Epithelial cell of proximal tubule (primary cell): ENCODE results near the gene NUTM2B. TPM values are rescaled to one million over a fixed set of nuclear protein-coding genes. Genes with fewer than 3 reads are reported as not detected.
"Not testable (repeated sequence)": the region's sequence is repeated elsewhere in the genome, so short reads cannot be mapped to it uniquely, and the experiment has no call there.

Experiments used
- DNase-seq: peaks from one replicate; pipeline ENCODE4 v3.0.0-alpha.2; 2011; ENCODE audit warnings: low read depth
- H3K4me3 ChIP-seq: 2 replicates; pipeline ENCODE4 v1.5.1; 2011; ENCODE audit warnings: low read depth, mild to moderate bottlenecking, low read length
- total RNA-seq: library from RNA; depleted of rRNA; stranded (reverse); fragments of >200 nt; gene quantifications from 2 replicates; pipeline ENCODE4 v1.2.3, GENCODE V29; 2015
- TF ChIP-seq, protein P1 (sequence below): conservative IDR thresholded peaks from 2 replicates; pipeline ENCODE4 v1.5.1; 2012; ENCODE audit warnings: low read depth, mild to moderate bottlenecking, low read length

The NUTM2B gene
- total RNA-seq = 0.40 TPM in 1 of 2 replicates, not detected in the other

DNA sequence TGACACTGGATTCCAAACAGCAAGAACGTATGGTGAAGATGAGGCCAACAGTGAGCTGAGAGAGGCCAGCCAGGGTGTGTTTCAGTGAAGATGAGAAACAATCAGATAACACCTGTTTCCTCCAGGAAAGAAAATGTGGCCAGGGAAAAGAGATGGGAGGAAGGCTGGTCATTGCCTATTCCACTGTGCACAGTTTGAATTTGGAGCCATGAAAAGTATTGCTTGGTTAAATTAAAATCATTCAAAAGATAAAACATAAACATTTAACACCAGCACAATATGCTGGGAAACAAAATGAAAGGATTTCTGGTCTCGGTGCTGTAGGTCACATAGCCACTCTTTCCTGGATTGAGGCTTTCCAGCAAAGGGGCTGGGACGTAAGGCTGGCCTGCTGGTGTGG, at the start of gene NUTM2B:
Gene NUTM2B (plus strand): TSS at position 301 of the 400 bp plus-strand sequence. CDS start 383 bp downstream, outside the sequence.
- not testable (repeated sequence) for H3K4me3 ChIP-seq, DNase-seq

GRCh38 chr10:79663287-79663686, 39.7 kb upstream of the NUTM2B start:
- not testable (repeated sequence) for DNase-seq, H3K4me3 ChIP-seq

DNA sequence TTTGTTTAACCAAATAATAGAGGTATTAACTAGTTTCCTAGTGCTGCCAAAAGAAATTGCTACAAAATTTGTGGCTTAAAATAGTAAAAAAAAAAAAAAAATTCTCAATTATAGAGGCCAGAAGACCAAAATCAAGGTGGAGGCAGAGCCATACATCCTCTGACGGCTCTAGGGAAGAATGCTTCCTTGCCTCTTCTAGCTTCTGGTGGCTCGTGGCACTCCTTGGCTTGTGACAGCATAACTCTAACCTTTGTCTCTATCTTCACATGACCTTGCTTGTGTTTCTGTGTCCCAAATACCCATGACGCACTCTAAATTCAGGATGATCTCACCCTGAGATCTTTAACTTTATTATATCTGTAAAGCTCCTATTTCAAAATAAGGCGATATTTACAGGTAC, 38.3 kb upstream of the NUTM2B start:
- not testable (repeated sequence) for H3K4me3 ChIP-seq, DNase-seq

- DNase-seq, H3K4me3 ChIP-seq: not testable (repeated sequence)
Measured at GRCh38 chr10:79669248-79669788, 33.7 kb upstream of the NUTM2B start.

GRCh38 chr10:79674878-79675277, 28.1 kb upstream of the NUTM2B start:
- not testable (repeated sequence) for DNase-seq, H3K4me3 ChIP-seq

DNA sequence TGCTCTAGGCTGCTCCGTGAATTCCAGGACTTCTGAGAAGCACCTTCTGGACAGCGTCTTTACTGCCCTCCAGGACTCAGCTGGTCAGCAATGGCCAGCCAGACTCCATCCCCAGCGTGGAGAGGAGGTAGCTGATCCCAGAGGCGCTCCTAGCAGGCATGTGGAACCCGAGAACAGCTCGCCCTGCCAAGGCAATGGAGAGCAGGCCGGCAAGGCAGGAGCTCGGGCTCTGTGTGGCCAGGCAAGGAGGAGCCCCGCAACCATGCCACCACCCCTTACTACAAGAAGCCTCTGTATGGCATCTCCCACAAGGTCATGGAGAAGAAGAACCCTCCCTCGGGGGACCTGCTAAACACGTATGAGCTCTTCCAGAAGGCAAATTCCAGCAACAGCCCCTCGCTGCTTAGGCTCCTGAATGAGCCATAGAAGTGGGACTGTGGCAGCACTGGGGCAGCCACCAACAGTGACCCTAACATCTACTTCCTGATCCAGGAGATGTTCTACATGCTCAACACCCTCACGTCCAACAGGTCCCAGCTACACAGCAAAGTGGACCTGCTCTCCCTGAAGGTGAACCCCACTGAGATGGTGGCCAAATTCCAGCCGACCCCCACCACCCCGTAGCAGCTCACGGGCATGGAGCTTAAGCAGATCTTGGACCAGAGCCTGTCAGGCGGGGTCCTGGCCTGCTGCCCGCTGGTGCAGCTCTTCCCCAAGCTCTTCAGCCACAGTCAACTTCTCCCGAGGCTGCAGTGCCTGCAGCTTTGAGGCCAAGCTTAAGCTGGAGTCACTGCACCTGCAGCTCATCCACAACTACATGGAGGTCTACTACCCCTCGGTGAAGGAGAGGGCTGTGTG, 19.8 kb upstream of the NUTM2B start:
- not testable (repeated sequence) for DNase-seq, H3K4me3 ChIP-seq

DNA sequence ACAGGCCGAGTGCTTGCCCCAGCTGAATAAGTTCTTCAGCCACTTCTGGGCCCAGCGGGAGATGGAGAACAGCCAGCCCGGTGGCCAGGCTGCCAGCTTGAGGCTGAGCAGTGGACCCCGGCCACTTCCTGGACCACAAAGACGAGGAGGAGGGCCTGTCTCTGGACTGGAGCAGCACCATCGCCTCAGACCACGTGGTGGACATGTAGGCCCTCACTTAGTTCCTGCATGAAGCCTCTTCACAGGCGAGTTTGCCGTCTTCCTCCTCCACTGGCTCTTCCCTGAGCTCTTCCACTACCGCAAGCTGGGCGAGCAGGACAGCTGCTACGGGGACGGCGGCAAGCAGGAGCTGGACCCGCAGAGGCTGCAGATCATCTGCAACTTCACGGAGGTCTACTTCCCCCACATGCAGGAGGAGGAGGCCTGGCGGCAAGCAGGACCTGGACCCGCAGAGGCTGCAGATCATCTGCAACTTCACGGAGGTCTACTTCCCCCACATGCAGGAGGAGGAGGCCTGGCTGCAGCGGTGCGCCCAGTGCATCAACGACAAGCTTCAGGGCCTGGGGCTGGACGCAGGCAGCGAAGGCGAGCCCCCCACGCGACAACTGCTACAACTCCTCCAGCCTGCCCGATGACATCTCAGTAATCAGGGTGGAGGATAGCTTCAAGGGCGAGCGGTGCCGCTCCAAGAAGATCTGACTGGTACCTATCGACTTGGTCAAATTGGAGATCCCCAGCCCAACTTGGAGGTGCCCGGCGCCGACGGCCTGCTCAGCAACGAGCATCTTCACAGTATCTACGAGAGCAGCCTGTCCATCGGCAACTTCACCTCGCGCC, 18.9 kb upstream of the NUTM2B start:
- DNase-seq, H3K4me3 ChIP-seq: not testable (repeated sequence)

DNA sequence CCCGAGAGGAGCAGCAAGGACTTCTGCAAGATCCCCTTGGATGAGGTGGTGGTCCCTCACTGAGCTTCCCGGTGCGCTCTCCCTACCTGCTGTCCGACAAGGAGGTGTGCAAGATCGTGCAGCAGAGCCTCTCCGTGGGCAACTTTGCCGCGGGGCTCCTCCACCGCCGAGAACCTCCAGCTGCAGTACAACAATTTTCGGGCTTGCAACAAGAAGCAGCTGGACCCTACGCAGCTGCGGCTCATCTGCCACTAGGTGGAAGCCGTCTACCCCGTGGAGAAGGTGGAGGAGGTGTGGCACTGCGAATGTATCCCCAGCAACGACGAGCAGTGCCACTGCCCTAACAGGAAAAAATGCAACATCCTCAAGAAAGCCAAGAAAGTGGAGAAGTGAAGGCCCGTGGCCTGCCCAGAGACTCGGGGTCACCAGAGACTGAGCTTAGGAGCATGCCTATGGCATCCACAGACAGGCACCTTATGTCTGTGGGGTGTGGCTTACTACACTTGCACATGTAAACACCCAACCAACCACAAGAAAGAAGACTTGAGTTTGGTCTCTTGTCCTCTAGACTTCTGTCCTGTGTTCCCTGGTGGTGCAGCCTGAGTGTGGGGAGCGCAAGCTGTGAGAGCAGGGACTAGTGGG, 17.9 kb upstream of the NUTM2B start:
- not testable (repeated sequence) for H3K4me3 ChIP-seq, DNase-seq
- TF ChIP-seq, protein P1, sequence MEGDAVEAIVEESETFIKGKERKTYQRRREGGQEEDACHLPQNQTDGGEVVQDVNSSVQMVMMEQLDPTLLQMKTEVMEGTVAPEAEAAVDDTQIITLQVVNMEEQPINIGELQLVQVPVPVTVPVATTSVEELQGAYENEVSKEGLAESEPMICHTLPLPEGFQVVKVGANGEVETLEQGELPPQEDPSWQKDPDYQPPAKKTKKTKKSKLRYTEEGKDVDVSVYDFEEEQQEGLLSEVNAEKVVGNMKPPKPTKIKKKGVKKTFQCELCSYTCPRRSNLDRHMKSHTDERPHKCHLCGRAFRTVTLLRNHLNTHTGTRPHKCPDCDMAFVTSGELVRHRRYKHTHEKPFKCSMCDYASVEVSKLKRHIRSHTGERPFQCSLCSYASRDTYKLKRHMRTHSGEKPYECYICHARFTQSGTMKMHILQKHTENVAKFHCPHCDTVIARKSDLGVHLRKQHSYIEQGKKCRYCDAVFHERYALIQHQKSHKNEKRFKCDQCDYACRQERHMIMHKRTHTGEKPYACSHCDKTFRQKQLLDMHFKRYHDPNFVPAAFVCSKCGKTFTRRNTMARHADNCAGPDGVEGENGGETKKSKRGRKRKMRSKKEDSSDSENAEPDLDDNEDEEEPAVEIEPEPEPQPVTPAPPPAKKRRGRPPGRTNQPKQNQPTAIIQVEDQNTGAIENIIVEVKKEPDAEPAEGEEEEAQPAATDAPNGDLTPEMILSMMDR = peak; percentile 13

DNA sequence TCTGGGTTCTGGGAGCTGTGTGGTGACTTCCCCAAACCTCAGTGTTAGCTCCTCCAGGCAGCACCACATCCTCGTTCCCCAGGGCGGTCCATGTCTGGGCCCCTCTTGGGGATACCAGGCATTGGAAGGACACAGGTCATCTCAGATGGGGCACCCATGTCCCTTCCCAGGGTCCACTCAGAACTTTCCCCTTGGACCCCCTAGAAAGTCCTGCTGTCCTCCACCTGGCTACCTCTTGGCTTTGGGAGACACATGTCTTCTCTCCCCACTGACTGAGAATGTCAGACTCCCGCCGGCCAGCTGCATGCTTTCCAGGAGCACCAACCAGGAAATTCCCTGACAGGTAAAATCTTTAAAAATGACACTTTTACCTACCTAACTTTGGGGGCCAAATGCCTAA, 16.4 kb upstream of the NUTM2B start:
- not testable (repeated sequence) for DNase-seq, H3K4me3 ChIP-seq

DNA sequence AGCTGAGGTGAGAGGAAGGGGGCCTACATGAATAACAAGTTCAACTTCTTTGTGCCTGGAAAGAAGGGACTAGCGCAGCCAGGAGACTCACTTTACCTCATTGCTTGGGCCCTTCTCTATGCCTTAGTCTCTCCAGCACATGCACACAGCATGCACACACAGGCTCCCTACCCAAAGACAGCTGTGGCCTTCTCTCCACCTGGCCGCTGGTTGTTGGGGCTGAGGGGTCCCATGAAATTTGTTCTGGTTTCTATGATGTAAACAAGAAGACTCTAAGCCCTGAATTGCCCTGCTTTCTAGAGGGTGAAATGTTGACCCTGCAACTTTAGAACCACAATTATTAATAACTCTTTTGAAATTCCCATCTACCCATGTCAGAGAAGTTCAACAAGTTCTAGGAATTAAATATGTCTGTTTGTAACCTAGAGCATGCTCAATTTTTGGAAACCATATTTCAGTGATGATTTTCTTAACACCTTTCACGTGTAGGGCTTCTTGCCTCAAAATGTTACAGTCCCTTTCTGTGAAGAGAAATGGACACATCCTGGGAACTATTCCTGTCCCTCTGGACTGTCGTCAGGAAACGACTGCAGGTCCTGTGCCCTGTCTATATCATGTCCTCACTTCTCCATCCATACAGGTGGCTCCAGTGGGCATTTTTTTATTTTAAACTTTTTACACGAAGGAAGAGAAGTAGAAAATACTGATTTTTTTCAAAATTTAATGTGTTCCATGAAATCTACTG, 15.4 kb upstream of the NUTM2B start:
- not testable (repeated sequence) for DNase-seq

GRCh38 chr10:79688798-79689197, 14.2 kb upstream of the NUTM2B start:
- H3K4me3 ChIP-seq, DNase-seq: not testable (repeated sequence)

More for the DNA sequence above, 15.4 kb upstream of the NUTM2B start:
- H3K4me3 ChIP-seq = not testable (repeated sequence)

GRCh38 chr10:79696596-79696995, 6.4 kb upstream of the NUTM2B start:
- not testable (repeated sequence) for H3K4me3 ChIP-seq, DNase-seq

GRCh38 chr10:79697141-79697540, 5.9 kb upstream of the NUTM2B start:
- not testable (repeated sequence) for H3K4me3 ChIP-seq, DNase-seq

GRCh38 chr10:79700381-79700944, 2.6 kb upstream of the NUTM2B start:
- not testable (repeated sequence) for DNase-seq

GRCh38 chr10:79707017-79707416, 4.0 kb downstream of the NUTM2B start:
- H3K4me3 ChIP-seq, DNase-seq: not testable (repeated sequence)

More at GRCh38 chr10:79700381-79700944, 2.6 kb upstream of the NUTM2B start:
- H3K4me3 ChIP-seq = not testable (repeated sequence)

- DNase-seq, H3K4me3 ChIP-seq: not testable (repeated sequence)
Measured at GRCh38 chr10:79714976-79715375, 11.9 kb downstream of the NUTM2B start.
